GM23338 (cell line): Measurements from ENCODE around the gene KDR. TPM values are rescaled to one million over a fixed set of nuclear protein-coding genes. Genes with fewer than 3 reads are reported as not detected.

Experiments
- ATAC-seq: fragments of 200-7000 bp; cut with Tn5 transposase; 3 replicates; pipeline ENCODE4 v1.9.1; 2020
- DNase-seq: peaks from one replicate; pipeline ENCODE4 v3.0.0-alpha.2; 2015; ENCODE audit warnings: low spot score
- H2AFZ ChIP-seq: fragments of 200-600 bp; sonication (generic); 2 replicates; pipeline ENCODE4 v1.8.0; 2016; ENCODE audit warnings: antibody characterized with exemption, mild to moderate bottlenecking, moderate library complexity
- H3F3A ChIP-seq: fragments of 200-600 bp; sonication (generic); replicated peaks from 2 replicates; pipeline ENCODE4 v1.8.0; 2017; ENCODE audit warnings: antibody characterized with exemption, mixed run types, low read depth
- H3K27ac ChIP-seq: fragments of 200-600 bp; sonication (generic); 2 replicates; pipeline ENCODE4 v1.6.1; 2016; ENCODE audit warnings: low read depth
- H3K27me3 ChIP-seq: fragments of 200-600 bp; sonication (generic); 2 replicates; pipeline ENCODE4 v1.8.0; 2016; ENCODE audit warnings: mild to moderate bottlenecking, mixed run types, moderate library complexity; ENCODE audit not compliant: insufficient read depth
- H3K36me3 ChIP-seq: fragments of 200-600 bp; sonication (generic); 2 replicates; pipeline ENCODE4 v1.8.0; 2016; ENCODE audit warnings: mild to moderate bottlenecking; ENCODE audit not compliant: insufficient read depth
- H3K4me1 ChIP-seq: fragments of 200-600 bp; sonication (generic); 2 replicates; pipeline ENCODE4 v1.8.0; 2016; ENCODE audit warnings: mild to moderate bottlenecking, moderate library complexity; ENCODE audit not compliant: insufficient read depth
- H3K4me2 ChIP-seq: fragments of 200-600 bp; sonication (generic); 2 replicates; pipeline ENCODE4 v1.7.1; 2017; ENCODE audit warnings: mixed run types
- H3K4me3 ChIP-seq: fragments of 200-600 bp; sonication (generic); 2 replicates; pipeline ENCODE4 v1.6.1; 2016; ENCODE audit warnings: mixed run types
- H3K79me2 ChIP-seq: fragments of 200-600 bp; sonication (generic); replicated peaks from 2 replicates; pipeline ENCODE4 v1.8.0; 2017; ENCODE audit warnings: mild to moderate bottlenecking; ENCODE audit not compliant: insufficient read depth
- H3K9me2 ChIP-seq: fragments of 200-600 bp; sonication (generic); 2 replicates; pipeline ENCODE4 v1.8.0; 2017; ENCODE audit not compliant: insufficient read depth
- H4K20me1 ChIP-seq: fragments of 200-600 bp; sonication (generic); replicated peaks from 2 replicates; pipeline ENCODE4 v1.8.0; 2017; ENCODE audit warnings: mild to moderate bottlenecking; ENCODE audit not compliant: insufficient read depth
- H3K27ac Mint-ChIP-seq: 2 replicates; pipeline ENCODE4 v1.8.0; 2020; ENCODE audit warnings: inconsistent platforms, mild to moderate bottlenecking, moderate library complexity, mixed read lengths
- H3K27me3 Mint-ChIP-seq: 3 replicates; pipeline ENCODE4 v1.8.0; 2022; ENCODE audit warnings: low read depth, mild to moderate bottlenecking, moderate library complexity, mixed read lengths, inconsistent platforms; ENCODE audit not compliant: insufficient read depth, poor library complexity
- H3K36me3 Mint-ChIP-seq: 3 replicates; pipeline ENCODE4 v1.8.0; 2021; ENCODE audit warnings: low read depth, mild to moderate bottlenecking, inconsistent platforms, moderate library complexity, mixed read lengths
- H3K4me1 Mint-ChIP-seq: 3 replicates; pipeline ENCODE4 v1.8.0; 2020; ENCODE audit warnings: mild to moderate bottlenecking, inconsistent platforms, mixed read lengths
- H3K4me3 Mint-ChIP-seq: 3 replicates; pipeline ENCODE4 v1.8.0; 2021; ENCODE audit warnings: moderate library complexity, mild to moderate bottlenecking, inconsistent platforms, mixed read lengths
- H3K9me3 Mint-ChIP-seq: 3 replicates; pipeline ENCODE4 v1.8.0; 2020; ENCODE audit warnings: moderate library complexity, mild to moderate bottlenecking, inconsistent platforms, mixed read lengths
- EZH2 ChIP-seq: fragments of 200-600 bp; sonication (generic); IDR thresholded peaks from one replicate; pipeline ENCODE4 v1.8.0; 2017; ENCODE audit warnings: antibody characterized with exemption, mild to moderate bottlenecking, low read depth; ENCODE audit not compliant: unreplicated experiment
- EZH2phosphoT487 ChIP-seq: fragments of 200-600 bp; sonication (generic); IDR thresholded peaks from one replicate; pipeline ENCODE4 v1.8.1; 2018; ENCODE audit warnings: antibody characterized with exemption; ENCODE audit not compliant: unreplicated experiment
- JUNB ChIP-seq: IDR thresholded peaks from one replicate; pipeline ENCODE4 v1.6.1; 2016; ENCODE audit warnings: antibody characterized with exemption; ENCODE audit not compliant: unreplicated experiment
- NANOG ChIP-seq: IDR thresholded peaks from 2 replicates; pipeline ENCODE4 v1.6.1; 2016; ENCODE audit warnings: antibody characterized with exemption, borderline replicate concordance
- POLR2AphosphoS5 ChIP-seq: IDR thresholded peaks from 2 replicates; pipeline ENCODE4 v1.6.1; 2016; ENCODE audit warnings: antibody characterized with exemption, low read depth
- REST ChIP-seq: IDR thresholded peaks from one replicate; pipeline ENCODE4 v1.6.1; 2018; ENCODE audit warnings: antibody characterized with exemption; ENCODE audit not compliant: unreplicated experiment
- STAT1 ChIP-seq: IDR thresholded peaks from one replicate; pipeline ENCODE4 v1.6.1; 2016; ENCODE audit warnings: antibody characterized with exemption; ENCODE audit not compliant: unreplicated experiment
- ZNF331 ChIP-seq: fragments of 250-450 bp; sonication (Bioruptor Pico); IDR thresholded peaks from 2 replicates; pipeline ENCODE4 v1.5.0; 2020; ENCODE audit warnings: low read depth, mild to moderate bottlenecking, moderate library complexity
- ZNF462 ChIP-seq: fragments of 250-450 bp; sonication (Bioruptor Pico); IDR thresholded peaks from 2 replicates; pipeline ENCODE4 v1.5.0; 2020; ENCODE audit warnings: mild to moderate bottlenecking, moderate library complexity
- polyA plus RNA-seq: library from polyadenylated mRNA; unstranded; fragments of >200 nt; fragmentation: Nextera tagmentation; extraction: Ambion mirVana; gene quantifications from 2 replicates; pipeline ENCODE4 v1.2.1, GENCODE V29; 2016
- total RNA-seq: library from RNA; depleted of rRNA; stranded (reverse); fragments of >200 nt; shearing (Covaris generic); gene quantifications from 2 replicates; pipeline ENCODE4 v1.2.3, GENCODE V29; 2014
- TF ChIP-seq, protein P1 (sequence below): IDR thresholded peaks from 2 replicates; pipeline ENCODE4 v1.6.1; 2016; ENCODE audit warnings: antibody characterized with exemption

Gene KDR
- total and polyA plus RNA-seq, 2 experiments from 2014 or later, result 27.9 to 109 TPM

- TF ChIP-seq ZNF462 (CRISPR knock-in tag) (no peak), POLR2AphosphoS5 (no peak)
Measured at GRCh38 chr4:55096619-55097018, 28.8 kb downstream of the KDR start (continued).

DNA sequence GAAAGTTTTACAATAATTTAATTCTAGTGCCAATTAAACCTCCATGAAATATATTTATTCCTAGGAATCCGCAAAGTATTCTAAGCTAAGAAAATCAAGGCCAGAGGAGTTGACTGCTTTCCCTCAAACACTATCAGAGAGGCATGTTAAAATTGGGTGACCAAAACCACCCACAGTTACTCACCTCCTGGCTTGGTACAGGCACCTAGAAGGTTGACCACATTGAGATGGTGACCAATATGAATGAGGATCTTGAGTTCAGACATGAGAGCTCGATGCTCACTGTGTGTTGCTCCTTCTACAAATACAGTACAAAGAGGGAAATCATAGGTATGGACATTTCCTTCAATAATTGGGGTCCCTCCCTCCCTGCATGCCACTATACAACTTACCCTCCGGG is 29.4 kb downstream of the KDR start:
- H3K27me3 ChIP-seq, result no peaks in the 10 kb centered on the region
- ATAC-seq (no peak), DNase-seq (no peak)
- TF ChIP-seq STAT1 (no peak), EZH2 (no peak), ZNF331 (CRISPR knock-in tag) (no peak), POLR2AphosphoS5 (no peak), EZH2phosphoT487 (no peak), NANOG (no peak), REST (no peak), JUNB (no peak)
- TF ChIP-seq, protein P1, sequence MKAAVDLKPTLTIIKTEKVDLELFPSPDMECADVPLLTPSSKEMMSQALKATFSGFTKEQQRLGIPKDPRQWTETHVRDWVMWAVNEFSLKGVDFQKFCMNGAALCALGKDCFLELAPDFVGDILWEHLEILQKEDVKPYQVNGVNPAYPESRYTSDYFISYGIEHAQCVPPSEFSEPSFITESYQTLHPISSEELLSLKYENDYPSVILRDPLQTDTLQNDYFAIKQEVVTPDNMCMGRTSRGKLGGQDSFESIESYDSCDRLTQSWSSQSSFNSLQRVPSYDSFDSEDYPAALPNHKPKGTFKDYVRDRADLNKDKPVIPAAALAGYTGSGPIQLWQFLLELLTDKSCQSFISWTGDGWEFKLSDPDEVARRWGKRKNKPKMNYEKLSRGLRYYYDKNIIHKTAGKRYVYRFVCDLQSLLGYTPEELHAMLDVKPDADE, result no peak
- no peak overlapping the region for H3K27ac ChIP-seq
- peaks cover 92% of the 10 kb centered on the region for H3K36me3 ChIP-seq
- Mint-ChIP-seq H3K27ac (no peak overlapping the region), H3K27me3 (peaks cover 2% of the 10 kb centered on the region), H3K9me3 (no peaks in the 10 kb centered on the region), H3K4me1 (no peaks in the 10 kb centered on the region), H3K36me3 (peaks cover 94% of the 10 kb centered on the region), H3K4me3 (no peak overlapping the region)
- no peaks in the 10 kb centered on the region for H3K4me1 ChIP-seq
- H3K4me2 ChIP-seq, result no peak overlapping the region
- H3K4me3 ChIP-seq, result no peak overlapping the region
- H2AFZ ChIP-seq, result no peak overlapping the region
- H4K20me1 ChIP-seq, result 0 out of 2 replicates have a peak, but pooled peaks cover 3% of the 10 kb centered on the region
- peaks cover 3% of the 10 kb centered on the region; the same call in 1 of the 2 replicates for H3F3A ChIP-seq
- H3K9me2 ChIP-seq, result no peaks in the 10 kb centered on the region
- no peaks in the 10 kb centered on the region for H3K79me2 ChIP-seq
